SK-N-MC (cell line): ENCODE results near the gene THOC3.
"Not testable (repeated sequence)": the region's sequence is repeated elsewhere in the genome, so short reads cannot be mapped to it uniquely, and the experiment has no call there.

Experiments
- DNase-seq: peaks from one replicate; pipeline ENCODE4 v3.0.0-alpha.2; 2011; ENCODE audit warnings: low read depth, low spot score
- H3K27ac ChIP-seq: fragments of 200-600 bp; sonication (generic); 2 replicates; pipeline ENCODE4 v1.5.1; 2016; ENCODE audit warnings: mixed run types
- H3K36me3 ChIP-seq: fragments of 200-600 bp; sonication (generic); 2 replicates; pipeline ENCODE4 v1.6.1; 2017; ENCODE audit warnings: antibody characterized with exemption, low read length, mixed read lengths; ENCODE audit not compliant: insufficient read depth
- H3K4me3 ChIP-seq: fragments of 200-600 bp; sonication (generic); 2 replicates; pipeline ENCODE4 v1.5.1; 2016
- H3K9ac ChIP-seq: fragments of 200-600 bp; sonication (generic); 2 replicates; pipeline ENCODE4 v1.8.0; 2017; ENCODE audit warnings: mixed run types, mixed read lengths; ENCODE audit not compliant: insufficient read length
- H3K9me3 ChIP-seq: fragments of 200-600 bp; sonication (generic); 2 replicates; pipeline ENCODE4 v1.6.1; 2017; ENCODE audit warnings: low read depth, mild to moderate bottlenecking, antibody characterized with exemption, low read length, moderate library complexity, mixed read lengths
- POLR2AphosphoS5 ChIP-seq: IDR thresholded peaks from 2 replicates; pipeline ENCODE4 v1.6.1; 2012; ENCODE audit warnings: mild to moderate bottlenecking, low read depth, low read length, borderline replicate concordance

Gene THOC3

GRCh38 chr5:175967471-175968372, at the start of gene THOC3:
TSS of gene THOC3 (minus strand) at chr5:175968315. CDS start at chr5:175968208, 107 bp downstream.
- not testable (repeated sequence) for H3K36me3 ChIP-seq, H3K9me3 ChIP-seq, DNase-seq, H3K27ac ChIP-seq
- Histone ChIP-seq H3K4me3 (peak within 1 kb of the TSS; percentile 75), H3K9ac (peak within 1 kb of the TSS; percentile 51)
- peak; percentile 67 for TF ChIP-seq POLR2AphosphoS5

GRCh38 chr5:176017324-176017723, 49.2 kb upstream of the THOC3 start:
- not testable (repeated sequence) for DNase-seq, H3K4me3 ChIP-seq, H3K9ac ChIP-seq, H3K27ac ChIP-seq, H3K9me3 ChIP-seq, H3K36me3 ChIP-seq

GRCh38 chr5:176014360-176014759, 46.2 kb upstream of the THOC3 start:
- not testable (repeated sequence) for H3K9ac ChIP-seq, H3K36me3 ChIP-seq, DNase-seq, H3K27ac ChIP-seq, H3K4me3 ChIP-seq, H3K9me3 ChIP-seq

- not testable (repeated sequence) for H3K36me3 ChIP-seq, DNase-seq, H3K9ac ChIP-seq, H3K4me3 ChIP-seq, H3K27ac ChIP-seq, H3K9me3 ChIP-seq
Measured at GRCh38 chr5:176011088-176011487, 43.0 kb upstream of the THOC3 start.

- H3K9me3 ChIP-seq, H3K36me3 ChIP-seq, H3K4me3 ChIP-seq, DNase-seq, H3K9ac ChIP-seq, H3K27ac ChIP-seq: not testable (repeated sequence)
Measured at GRCh38 chr5:176010202-176010601, 42.1 kb upstream of the THOC3 start.

- H3K27ac ChIP-seq, H3K9ac ChIP-seq, H3K9me3 ChIP-seq, DNase-seq, H3K4me3 ChIP-seq, H3K36me3 ChIP-seq: not testable (repeated sequence)
Measured at GRCh38 chr5:176007220-176007619, 39.1 kb upstream of the THOC3 start.

GRCh38 chr5:176006819-176007218, 38.7 kb upstream of the THOC3 start:
- not testable (repeated sequence) for H3K4me3 ChIP-seq, H3K9me3 ChIP-seq, DNase-seq, H3K9ac ChIP-seq, H3K27ac ChIP-seq, H3K36me3 ChIP-seq

GRCh38 chr5:175997979-175998378, 29.9 kb upstream of the THOC3 start:
- not testable (repeated sequence) for H3K9me3 ChIP-seq, H3K4me3 ChIP-seq, H3K27ac ChIP-seq, DNase-seq, H3K9ac ChIP-seq, H3K36me3 ChIP-seq

GRCh38 chr5:175997495-175997894, 29.4 kb upstream of the THOC3 start:
- H3K9ac ChIP-seq, DNase-seq, H3K27ac ChIP-seq: not testable (repeated sequence)

GRCh38 chr5:175996791-175997190, 28.7 kb upstream of the THOC3 start:
- not testable (repeated sequence) for H3K9ac ChIP-seq, DNase-seq, H3K36me3 ChIP-seq, H3K27ac ChIP-seq, H3K9me3 ChIP-seq, H3K4me3 ChIP-seq

More at GRCh38 chr5:175997495-175997894, 29.4 kb upstream of the THOC3 start:
- H3K4me3 ChIP-seq, H3K36me3 ChIP-seq, H3K9me3 ChIP-seq: not testable (repeated sequence)

GRCh38 chr5:175995506-175995905, 27.4 kb upstream of the THOC3 start:
- not testable (repeated sequence) for H3K4me3 ChIP-seq, H3K27ac ChIP-seq, H3K36me3 ChIP-seq, H3K9me3 ChIP-seq, H3K9ac ChIP-seq, DNase-seq

- DNase-seq, H3K36me3 ChIP-seq, H3K4me3 ChIP-seq: not testable (repeated sequence)
Measured at GRCh38 chr5:175979371-175979995, 11.4 kb upstream of the THOC3 start.

GRCh38 chr5:175968381-175968780, 266 bp upstream of the THOC3 start:
- H3K4me3 ChIP-seq = peak overlapping the region; percentile 56
- H3K9ac ChIP-seq, H3K36me3 ChIP-seq, H3K27ac ChIP-seq, H3K9me3 ChIP-seq, DNase-seq: not testable (repeated sequence)

More at GRCh38 chr5:175979371-175979995, 11.4 kb upstream of the THOC3 start:
- H3K9me3 ChIP-seq, H3K9ac ChIP-seq, H3K27ac ChIP-seq: not testable (repeated sequence)

- H3K36me3 ChIP-seq, H3K4me3 ChIP-seq: not testable (repeated sequence)
Measured at GRCh38 chr5:175962329-175962728, 5.8 kb downstream of the THOC3 start.

More at GRCh38 chr5:175962329-175962728, 5.8 kb downstream of the THOC3 start:
- H3K9me3 ChIP-seq, DNase-seq, H3K27ac ChIP-seq, H3K9ac ChIP-seq: not testable (repeated sequence)
